Keratinocyte (primary cell): Measurements from ENCODE around the gene AMACR.

Experiments
- EZH2 ChIP-seq: IDR thresholded peaks from one replicate; pipeline ENCODE4 v1.6.1; 2012; ENCODE audit warnings: inconsistent platforms, mild to moderate bottlenecking, low read length, moderate library complexity
- TF ChIP-seq, protein P1 (sequence below), 3 experiments: IDR thresholded peaks in 1 of 3; conservative IDR thresholded peaks in 1 of 3; optimal IDR thresholded peaks in 1 of 3; 2 replicates in 2 of 3; 3 replicates in 1 of 3; pipeline versions ENCODE3 to v1.5.1; 2011; ENCODE audit warnings: low read length in 3 of 3, mild to moderate bottlenecking in 3 of 3, moderate library complexity in 2 of 3, control low read depth in 1 of 3, inconsistent platforms in 1 of 3; ENCODE audit not compliant: insufficient read depth in 2 of 3; ENCODE audit errors: extremely low read depth in 1 of 3

GRCh38 chr5:34016750-34017149 lies 8.9 kb upstream of the AMACR start:
- TF ChIP-seq, protein P1, sequence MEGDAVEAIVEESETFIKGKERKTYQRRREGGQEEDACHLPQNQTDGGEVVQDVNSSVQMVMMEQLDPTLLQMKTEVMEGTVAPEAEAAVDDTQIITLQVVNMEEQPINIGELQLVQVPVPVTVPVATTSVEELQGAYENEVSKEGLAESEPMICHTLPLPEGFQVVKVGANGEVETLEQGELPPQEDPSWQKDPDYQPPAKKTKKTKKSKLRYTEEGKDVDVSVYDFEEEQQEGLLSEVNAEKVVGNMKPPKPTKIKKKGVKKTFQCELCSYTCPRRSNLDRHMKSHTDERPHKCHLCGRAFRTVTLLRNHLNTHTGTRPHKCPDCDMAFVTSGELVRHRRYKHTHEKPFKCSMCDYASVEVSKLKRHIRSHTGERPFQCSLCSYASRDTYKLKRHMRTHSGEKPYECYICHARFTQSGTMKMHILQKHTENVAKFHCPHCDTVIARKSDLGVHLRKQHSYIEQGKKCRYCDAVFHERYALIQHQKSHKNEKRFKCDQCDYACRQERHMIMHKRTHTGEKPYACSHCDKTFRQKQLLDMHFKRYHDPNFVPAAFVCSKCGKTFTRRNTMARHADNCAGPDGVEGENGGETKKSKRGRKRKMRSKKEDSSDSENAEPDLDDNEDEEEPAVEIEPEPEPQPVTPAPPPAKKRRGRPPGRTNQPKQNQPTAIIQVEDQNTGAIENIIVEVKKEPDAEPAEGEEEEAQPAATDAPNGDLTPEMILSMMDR (optimal IDR thresholded peaks at IDR 0.05 in 1 of 3, IDR thresholded peaks at IDR 0.05 in 1 of 3, conservative IDR thresholded peaks at IDR 0.05 in 1 of 3; ENCODE audit: extremely low read depth in 1 of 3, insufficient read depth in 2 of 3, low read length in 3 of 3): no peak
- TF ChIP-seq EZH2: no peak
